Measurements from ENCODE around the gene APPL1.

Gene APPL1

GRCh38 chr3:57227204-57227929 lies at the start of gene APPL1:
APPL1 (plus strand) TSS chr3:57227729; CDS start chr3:57227884, 155 bp downstream.
- DNase-seq (ENCODE audit: low read depth): peak; percentile 90

GRCh38 chr3:57179580-57180410 lies 47.7 kb upstream of the APPL1 start:
- DNase-seq (ENCODE audit: low read depth): peak; percentile 55

- DNase-seq (ENCODE audit: low read depth): peak; percentile 20
Measured at GRCh38 chr3:57184526-57184925, 43.0 kb upstream of the APPL1 start.

GRCh38 chr3:57192028-57192427 lies 35.5 kb upstream of the APPL1 start:
- no peak for DNase-seq (ENCODE audit: low read depth)

GRCh38 chr3:57194641-57195040 lies 32.9 kb upstream of the APPL1 start:
- no peak for DNase-seq (ENCODE audit: low read depth)

GRCh38 chr3:57199895-57200297 lies 27.6 kb upstream of the APPL1 start, which contains the start of gene HESX1:
HESX1 (minus strand) TSS chr3:57199978; CDS start chr3:57199918, 60 bp downstream.
- no peak for DNase-seq (ENCODE audit: low read depth)

GRCh38 chr3:57206423-57206822 lies 21.1 kb upstream of the APPL1 start:
- no peak for DNase-seq (ENCODE audit: low read depth)

GRCh38 chr3:57221883-57222282 lies 5.6 kb upstream of the APPL1 start:
- DNase-seq (ENCODE audit: low read depth): no peak

- peak; percentile 44 for DNase-seq (ENCODE audit: low read depth)
Measured at GRCh38 chr3:57224856-57225255, 2.7 kb upstream of the APPL1 start.

- DNase-seq (ENCODE audit: low read depth): no peak
Measured at GRCh38 chr3:57226176-57226575, 1.4 kb upstream of the APPL1 start.

GRCh38 chr3:57227930-57228751 lies 612 bp downstream of the APPL1 start:
- peak; percentile 68 for DNase-seq (ENCODE audit: low read depth)

GRCh38 chr3:57230006-57230405 lies 2.5 kb downstream of the APPL1 start:
- peak; percentile 38 for DNase-seq (ENCODE audit: low read depth)

- DNase-seq (ENCODE audit: low read depth): no peak
Measured at GRCh38 chr3:57233799-57234198, 6.3 kb downstream of the APPL1 start.

- DNase-seq (ENCODE audit: low read depth): no peak
Measured at GRCh38 chr3:57234613-57235575, 7.4 kb downstream of the APPL1 start.

GRCh38 chr3:57244946-57245345 lies 17.4 kb downstream of the APPL1 start:
- DNase-seq (ENCODE audit: low read depth): no peak

- no peak for DNase-seq (ENCODE audit: low read depth)
Measured at GRCh38 chr3:57252404-57252803, 24.9 kb downstream of the APPL1 start.

- no peak for DNase-seq (ENCODE audit: low read depth)
Measured at GRCh38 chr3:57256844-57257243, 29.3 kb downstream of the APPL1 start.

- no peak for DNase-seq (ENCODE audit: low read depth)
Measured at GRCh38 chr3:57257678-57258077, 30.1 kb downstream of the APPL1 start.

GRCh38 chr3:57261119-57261518 lies 33.6 kb downstream of the APPL1 start:
- DNase-seq (ENCODE audit: low read depth): no peak

- no peak for DNase-seq (ENCODE audit: low read depth)
Measured at GRCh38 chr3:57261929-57262328, 34.4 kb downstream of the APPL1 start.

- DNase-seq (ENCODE audit: low read depth): no peak
Measured at GRCh38 chr3:57268416-57268815, 40.9 kb downstream of the APPL1 start.

Measured in ELR (cell line).